GM19463 (cell line): ENCODE measurements around the gene TYW1B.
"Not testable (repeated sequence)": the region's sequence is repeated elsewhere in the genome, so short reads cannot be mapped to it uniquely, and the experiment has no call there.

Source experiments
- ATAC-seq: cut with Tn5 transposase; IDR thresholded peaks from one replicate; pipeline ENCODE4 v1.9.1; 2021; ENCODE audit warnings: mild to moderate bottlenecking, moderate library complexity; ENCODE audit not compliant: unreplicated experiment

Gene TYW1B

GRCh38 chr7:72766994-72767393 lies 61.0 kb downstream of the TYW1B start:
- not testable (repeated sequence) for ATAC-seq

- no peak for ATAC-seq
Observed at GRCh38 chr7:72760602-72761001, 67.4 kb downstream of the TYW1B start.

DNA sequence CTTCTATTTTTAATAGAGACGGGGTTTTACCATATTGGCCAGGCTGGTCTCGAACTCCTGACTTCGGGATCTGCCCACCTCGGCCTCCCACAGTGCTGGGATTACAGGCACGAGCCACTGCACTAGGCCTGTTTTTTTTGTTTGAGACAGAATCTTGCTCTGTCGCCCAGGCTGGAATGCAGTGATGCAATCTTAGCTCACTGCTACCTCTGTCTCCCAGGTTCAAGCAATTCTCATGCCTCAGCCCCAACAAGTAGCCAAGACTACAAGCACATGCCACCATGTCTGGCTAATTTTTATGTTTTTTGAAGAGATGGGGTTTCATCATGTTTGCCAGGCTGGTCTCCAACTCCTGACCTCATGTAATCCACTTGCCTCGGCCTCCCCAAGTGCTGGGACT lies 73.7 kb downstream of the TYW1B start:
- no peak for ATAC-seq

DNA sequence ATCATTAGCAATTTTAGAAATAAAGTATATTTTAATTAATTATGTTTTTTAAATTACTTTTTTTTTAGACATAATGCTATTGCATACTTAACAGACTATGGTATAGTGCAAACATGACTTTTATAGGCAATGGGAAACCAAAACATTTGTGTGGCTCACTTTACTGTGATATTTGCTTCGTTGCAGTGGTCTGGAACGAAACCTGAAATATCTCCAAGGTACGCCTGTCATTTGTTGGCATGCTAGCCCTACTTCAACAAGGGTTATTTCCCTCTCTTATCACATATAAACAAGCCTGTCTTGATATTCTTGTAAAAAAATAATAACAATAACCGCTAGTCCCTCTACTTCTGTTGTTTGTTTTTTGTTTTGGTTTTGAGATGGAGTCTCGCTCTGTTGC lies 74.2 kb downstream of the TYW1B start:
- no peak for ATAC-seq

GRCh38 chr7:72753229-72753628 lies 74.8 kb downstream of the TYW1B start:
- not testable (repeated sequence) for ATAC-seq

GRCh38 chr7:72751978-72752377 lies 76.0 kb downstream of the TYW1B start:
- no peak for ATAC-seq

DNA sequence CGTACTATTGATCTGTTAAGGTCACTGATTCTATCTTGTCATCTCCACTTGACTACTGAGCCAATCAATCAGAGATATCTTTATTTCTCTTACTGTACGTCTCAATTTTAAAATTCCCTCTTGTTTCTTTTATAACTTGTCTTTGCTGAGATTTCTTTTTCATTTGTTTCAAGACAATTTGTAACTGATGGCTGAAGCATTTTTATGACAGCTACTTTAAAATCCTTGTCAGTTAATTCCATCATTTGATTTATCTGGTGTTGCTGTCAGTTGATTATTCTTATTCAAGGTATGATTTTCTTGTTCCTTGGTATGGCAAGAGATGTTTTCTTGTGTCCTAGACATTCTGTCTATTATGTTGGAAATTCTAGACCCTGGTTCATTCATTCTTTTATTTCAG lies 76.6 kb downstream of the TYW1B start:
- ATAC-seq: no peak

GRCh38 chr7:72748649-72749048 lies 79.4 kb downstream of the TYW1B start:
- ATAC-seq: not testable (repeated sequence)

DNA sequence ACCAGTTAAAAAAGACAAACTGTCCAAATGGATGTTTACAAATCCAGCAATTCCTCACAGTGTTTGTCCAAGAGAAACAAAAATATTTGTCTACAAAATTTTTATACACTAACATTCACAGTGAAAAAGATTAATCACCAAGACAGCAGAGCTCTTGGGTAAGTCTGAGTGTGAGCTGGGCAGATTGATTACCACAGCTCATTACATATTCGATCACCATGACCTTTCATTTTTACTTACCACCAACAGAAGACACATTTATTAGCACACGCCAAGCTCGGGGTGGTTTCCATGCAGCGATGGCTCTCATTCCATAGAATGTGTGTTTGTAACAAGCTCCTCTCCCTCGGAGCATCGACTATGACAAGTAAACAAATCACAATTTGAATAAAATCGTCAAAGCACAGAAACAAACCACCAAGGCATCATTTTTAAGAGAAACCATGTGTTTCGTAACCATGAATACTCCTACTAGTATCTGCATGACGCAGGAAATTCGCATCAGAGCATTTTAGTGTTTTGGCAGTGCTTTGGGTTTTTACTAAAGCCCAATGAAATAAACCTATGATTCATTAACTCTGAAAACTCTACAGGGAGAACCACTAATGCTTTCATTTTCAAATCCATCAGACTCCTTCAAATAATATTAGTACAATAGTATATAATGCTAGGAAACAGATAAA lies 83.6 kb downstream of the TYW1B start:
- not testable (repeated sequence) for ATAC-seq

GRCh38 chr7:72743801-72744200 lies 84.2 kb downstream of the TYW1B start:
- ATAC-seq: not testable (repeated sequence)

GRCh38 chr7:72739716-72740115 lies 88.3 kb downstream of the TYW1B start:
- not testable (repeated sequence) for ATAC-seq

DNA sequence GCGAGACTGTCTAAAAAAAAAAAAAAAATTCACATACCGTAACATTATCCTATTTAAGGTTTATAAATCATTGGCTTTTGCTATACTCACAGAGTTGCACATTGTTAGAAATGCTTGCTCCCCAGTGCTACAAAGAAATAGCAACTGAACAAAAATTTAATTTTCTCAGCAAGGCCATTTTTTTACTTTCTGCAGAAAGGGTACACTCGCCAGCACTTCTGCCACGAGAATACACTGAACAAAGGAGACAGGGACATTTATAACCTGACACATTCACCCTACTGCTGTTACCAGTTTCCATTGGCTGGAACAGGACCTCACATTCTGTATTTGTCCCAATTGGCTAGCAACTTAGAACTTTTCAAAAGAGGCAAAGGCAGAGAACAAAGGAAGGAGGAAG lies 92.1 kb downstream of the TYW1B start:
- not testable (repeated sequence) for ATAC-seq

- ATAC-seq: not testable (repeated sequence)
Observed at GRCh38 chr7:72730815-72731214, 97.2 kb downstream of the TYW1B start.

DNA sequence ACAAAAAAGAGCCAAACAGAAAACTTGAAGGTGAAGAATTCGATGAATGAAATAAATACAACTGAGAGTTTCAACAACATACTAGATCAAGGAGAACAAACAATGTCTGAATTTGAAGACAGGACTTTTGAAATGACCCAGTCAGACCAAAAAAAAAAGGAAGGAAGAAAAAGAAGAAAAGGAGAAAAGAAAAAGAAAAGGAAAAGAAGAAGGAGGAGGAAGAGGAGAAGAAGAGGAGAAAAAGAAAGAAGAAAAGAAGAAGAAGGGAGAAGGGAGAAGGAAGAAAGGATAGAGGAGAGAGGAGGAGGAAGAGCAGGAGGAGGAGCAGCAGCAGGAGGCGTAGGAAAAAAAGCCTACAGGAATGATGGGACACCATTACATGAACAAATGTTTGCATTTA lies 97.6 kb downstream of the TYW1B start:
- ATAC-seq: not testable (repeated sequence)

GRCh38 chr7:72729130-72729529 lies 98.9 kb downstream of the TYW1B start:
- ATAC-seq: not testable (repeated sequence)

- ATAC-seq: not testable (repeated sequence)
Observed at GRCh38 chr7:72722694-72723093, 105.3 kb downstream of the TYW1B start.

GRCh38 chr7:72720890-72721289 lies 107.1 kb downstream of the TYW1B start:
- not testable (repeated sequence) for ATAC-seq

DNA sequence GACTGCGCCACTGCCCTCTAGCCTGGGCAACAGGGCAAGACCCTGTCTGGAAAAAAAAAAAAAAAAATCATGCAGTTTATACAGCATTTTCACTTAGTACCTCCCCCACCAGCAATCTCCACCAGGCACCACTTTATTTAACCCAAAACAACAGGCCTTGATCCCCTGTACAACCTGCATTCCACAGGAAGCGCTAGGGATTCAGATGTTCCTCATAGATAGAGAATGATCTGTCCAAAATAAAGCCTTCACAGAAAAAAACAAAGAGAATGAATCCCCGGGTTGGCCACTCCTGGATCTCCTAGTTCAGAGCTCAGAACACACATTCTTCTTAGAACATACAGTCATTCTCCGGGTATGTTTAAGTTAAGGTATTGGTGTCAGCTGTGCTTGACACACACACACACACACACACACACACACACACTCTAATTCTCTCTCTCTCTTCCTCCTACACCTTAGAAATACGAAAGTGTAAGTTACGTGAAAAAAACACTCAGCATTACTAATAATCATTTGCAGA lies 110.7 kb downstream of the TYW1B start:
- ATAC-seq: not testable (repeated sequence)

DNA sequence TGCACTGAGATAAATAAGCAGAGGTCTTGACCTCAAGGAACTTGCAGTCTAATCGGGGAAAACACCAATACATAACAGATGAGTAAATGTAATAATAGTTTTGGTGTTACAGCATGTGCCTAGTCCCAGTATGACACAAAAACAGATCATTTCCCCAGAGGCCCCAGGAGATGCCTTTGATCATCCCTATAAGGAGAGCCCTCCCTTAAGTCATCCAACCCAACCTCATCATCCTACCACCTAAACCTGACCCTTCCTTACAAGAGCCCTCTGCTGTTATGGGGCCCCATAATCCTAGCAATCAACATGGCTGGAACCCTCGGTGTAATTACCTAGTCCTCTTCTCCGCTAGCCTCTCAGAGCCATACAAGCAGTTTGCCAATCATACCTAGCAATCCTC lies 116.1 kb downstream of the TYW1B start:
- not testable (repeated sequence) for ATAC-seq

DNA sequence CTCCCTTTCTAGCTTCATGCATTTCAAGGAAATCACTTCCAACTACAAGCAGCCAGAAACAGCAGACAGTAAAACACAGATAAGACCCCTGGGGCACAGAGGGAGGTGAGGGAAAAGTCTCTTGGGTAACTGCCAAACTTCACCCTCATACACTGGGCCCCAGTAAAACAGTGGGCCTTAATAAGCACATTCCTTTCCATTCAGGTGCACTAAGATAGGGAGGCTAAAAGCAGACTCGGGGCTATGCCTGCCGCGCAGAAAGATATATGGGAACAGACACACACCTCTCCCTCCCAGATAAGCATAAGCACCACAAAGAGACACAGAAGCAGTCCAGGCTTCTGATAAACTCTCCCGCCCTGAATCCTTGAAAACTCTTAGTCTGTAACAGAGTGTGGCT lies 117.0 kb downstream of the TYW1B start:
- no peak for ATAC-seq

- ATAC-seq: no peak
Observed at GRCh38 chr7:72709909-72710308, 118.1 kb downstream of the TYW1B start.

GRCh38 chr7:72708371-72709050 lies 119.5 kb downstream of the TYW1B start:
- ATAC-seq: not testable (repeated sequence)
